GM12875 (cell line): ENCODE data around the gene C11orf52.

Experiments
- H3K4me3 ChIP-seq: one replicate; pipeline ENCODE4 v1.5.1; 2011; ENCODE audit warnings: low read depth, low read length, control low read depth
- CTCF ChIP-seq: IDR thresholded peaks from 2 replicates; pipeline ENCODE4 v1.5.1; 2011; ENCODE audit warnings: low read depth, mild to moderate bottlenecking, control low read depth, inconsistent platforms, low read length, moderate library complexity, borderline replicate concordance; ENCODE audit not compliant: insufficient read depth

Gene C11orf52

DNA sequence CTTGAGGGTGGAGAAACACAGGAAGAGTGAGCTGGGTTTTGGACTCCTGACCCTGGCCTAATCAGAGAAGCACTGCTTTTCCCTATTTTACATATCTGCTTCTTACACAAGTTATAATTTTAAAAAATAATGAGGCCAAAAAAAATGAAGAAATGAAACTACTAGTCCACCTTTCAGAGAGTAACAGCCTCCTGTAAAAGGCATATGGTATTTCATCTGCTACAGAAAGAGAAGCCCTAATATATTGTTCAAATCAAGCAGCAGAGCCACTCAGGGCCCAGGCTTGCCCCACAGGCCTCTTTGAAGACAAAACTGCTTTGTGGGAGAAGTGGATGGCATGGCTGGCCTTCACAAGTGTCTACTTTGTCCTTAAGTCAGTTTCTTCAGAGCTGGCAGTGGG is 28.4 kb downstream of the C11orf52 start:
- no peak overlapping the region for H3K4me3 ChIP-seq
- TF ChIP-seq CTCF: no peak

DNA sequence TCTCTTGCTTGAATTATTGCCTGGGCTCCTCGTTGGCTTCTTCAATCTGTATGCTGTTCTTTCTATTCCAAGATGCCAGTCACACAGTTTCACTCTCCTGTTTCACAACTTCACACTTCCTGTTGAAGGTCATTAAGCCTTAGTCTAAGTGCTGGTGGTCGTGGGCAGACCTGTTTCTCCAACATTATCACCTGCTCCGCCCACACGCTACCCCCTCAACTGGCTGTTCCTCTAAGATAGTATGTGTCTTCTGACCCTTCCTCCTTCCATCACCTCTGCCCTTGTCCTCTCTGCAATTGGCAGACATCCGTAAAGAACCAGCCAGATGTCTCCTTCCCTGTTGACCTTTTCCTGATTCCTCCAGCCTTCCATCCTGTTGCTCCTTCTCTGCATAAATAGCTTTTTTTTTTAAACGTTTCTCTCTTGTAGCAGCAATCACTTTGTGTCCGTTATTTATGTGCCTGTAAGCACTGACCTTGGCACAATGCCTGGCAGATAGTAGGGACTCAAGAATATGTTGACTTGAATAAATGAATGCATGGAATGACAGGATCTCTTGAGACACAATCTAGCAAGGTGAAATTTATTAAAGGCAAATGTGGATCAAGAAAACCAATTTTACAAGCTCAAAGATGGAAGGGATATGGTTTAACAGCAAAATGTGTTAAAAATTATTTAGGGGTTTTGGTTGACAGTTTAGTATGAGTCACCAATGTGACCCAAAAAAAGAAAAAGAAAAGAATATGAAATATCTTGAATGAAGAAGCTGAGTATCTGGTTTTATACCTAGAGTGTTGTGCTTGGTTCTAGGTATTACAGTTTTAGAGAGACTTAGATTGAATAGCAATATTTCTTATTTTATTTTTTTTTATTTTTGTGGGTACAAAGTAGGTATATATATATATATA is 31.1 kb downstream of the C11orf52 start:
- no peak overlapping the region for H3K4me3 ChIP-seq
- TF ChIP-seq CTCF: no peak

DNA sequence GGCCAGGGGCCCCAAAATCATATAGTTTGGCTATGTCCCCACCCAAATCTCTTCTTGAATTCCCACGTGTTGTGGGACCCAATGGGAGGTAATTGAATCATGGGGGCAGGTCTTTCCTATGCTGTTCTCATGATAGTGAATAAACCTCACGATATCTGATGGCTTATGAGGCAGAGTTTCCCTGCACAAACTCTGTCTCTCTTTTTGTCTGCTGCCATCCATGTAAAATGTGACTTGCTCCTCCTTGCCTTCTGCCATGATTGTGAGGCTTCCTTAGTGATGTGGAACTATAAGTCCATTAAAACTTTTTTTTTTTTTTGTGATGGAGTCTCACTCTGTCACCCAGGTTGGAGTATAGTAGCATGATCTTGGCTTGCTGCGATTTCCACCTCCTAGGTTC is 32.9 kb downstream of the C11orf52 start:
- TF ChIP-seq CTCF: no peak
- no peak overlapping the region for H3K4me3 ChIP-seq

DNA sequence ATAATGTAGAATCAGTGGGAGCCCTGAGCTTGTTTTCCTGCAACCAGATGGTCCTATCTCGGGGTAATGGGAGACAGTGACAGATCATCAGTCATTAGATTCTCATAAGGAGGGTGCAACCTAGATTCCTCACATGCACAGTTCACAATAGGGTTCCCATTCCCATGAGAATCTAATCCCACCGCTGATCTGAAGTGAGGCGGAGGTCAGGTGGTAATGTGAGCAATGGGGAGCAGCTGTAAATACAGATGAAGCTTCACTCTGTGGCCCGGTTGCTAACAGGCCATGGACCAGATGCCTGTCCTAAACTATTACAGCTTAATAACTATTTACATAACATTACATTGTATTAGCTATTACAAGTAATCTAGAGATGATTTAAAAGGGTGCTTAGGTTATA is 35.4 kb downstream of the C11orf52 start:
- no peak for TF ChIP-seq CTCF
- no peak overlapping the region for H3K4me3 ChIP-seq

DNA sequence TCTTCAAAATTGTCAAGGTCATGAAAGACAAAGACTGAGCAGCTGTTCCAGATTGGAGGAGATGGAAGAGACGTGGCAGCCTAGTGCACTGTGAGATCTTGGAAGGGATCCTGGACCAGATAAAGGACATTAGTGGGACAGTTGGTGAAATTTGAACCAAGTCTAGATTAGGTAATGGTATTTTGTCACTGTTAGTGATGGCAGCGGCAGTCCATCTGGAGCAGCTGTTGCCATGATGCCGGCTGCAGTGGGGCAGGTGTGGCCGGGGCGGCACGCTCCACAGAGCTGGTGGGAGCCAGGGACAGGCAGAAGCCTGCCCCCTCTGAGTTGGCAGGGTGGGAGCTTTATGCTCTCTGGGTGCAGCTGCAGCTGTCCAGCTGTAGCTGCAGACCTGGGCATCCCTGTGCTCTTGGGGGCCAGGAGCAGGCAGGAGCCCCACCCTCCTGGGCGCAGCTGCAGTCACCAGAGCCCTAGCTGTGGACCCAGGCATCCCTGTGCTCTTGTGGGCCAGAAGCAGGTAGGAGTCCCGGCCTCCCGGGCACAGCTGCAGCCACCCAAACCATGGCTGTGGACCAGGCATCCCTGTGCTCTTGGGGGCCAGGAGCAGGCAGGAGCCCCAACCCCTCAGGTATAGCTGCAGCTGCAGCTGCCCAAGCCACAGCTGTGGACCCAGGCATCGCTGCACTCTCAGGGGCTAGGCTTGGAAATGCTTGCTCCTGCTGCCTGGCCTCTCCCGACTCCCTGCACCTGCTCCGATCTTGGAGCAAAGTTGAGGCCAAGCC is 39.1 kb downstream of the C11orf52 start:
- no peak for TF ChIP-seq CTCF
- H3K4me3 ChIP-seq: no peak overlapping the region

DNA sequence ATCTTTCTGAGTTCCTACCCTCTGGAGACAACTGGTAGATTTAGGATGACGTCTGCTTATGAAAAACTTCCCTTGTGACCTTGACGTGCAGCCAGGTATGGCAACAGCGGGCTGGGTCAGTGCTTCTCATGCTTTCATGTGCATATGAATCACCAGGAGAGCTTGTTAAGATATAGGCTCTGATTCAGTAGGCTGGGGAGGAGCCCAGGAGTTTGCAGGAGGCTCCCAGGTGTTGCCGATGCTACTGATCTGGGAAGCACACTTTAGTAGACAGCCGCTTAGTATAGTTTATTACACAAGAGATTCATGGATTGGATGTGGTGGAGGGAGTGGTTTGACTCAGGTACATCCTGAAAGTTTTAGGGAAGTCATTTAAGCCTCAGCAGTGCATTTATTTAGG is 42.2 kb downstream of the C11orf52 start:
- no peak for TF ChIP-seq CTCF
- H3K4me3 ChIP-seq: no peak overlapping the region
